Ramos (cell line): Measurements from ENCODE around the gene CAPN11.

Experiments used
- in situ Hi-C: fragments of 300-500 bp; cut with MboI; formaldehyde crosslinking; loops from one replicate; pipeline ENCODE4 v1.14.3; 2022; ENCODE audit warnings: low sequenced_read_pairs; ENCODE audit not compliant: unreplicated experiment

CAPN11 gene

GRCh38 chr6:44199883-44200282 lies 41.3 kb downstream of the CAPN11 start:
- in situ Hi-C loops = no loop called here

- in situ Hi-C loops = no loop called here
Observed at GRCh38 chr6:44201200-44201599, 42.6 kb downstream of the CAPN11 start.

GRCh38 chr6:44201638-44202303 lies 43.2 kb downstream of the CAPN11 start:
- in situ Hi-C loops = no loop called here

- in situ Hi-C loops = no loop called here
Observed at GRCh38 chr6:44202332-44202971, 43.8 kb downstream of the CAPN11 start.

DNA sequence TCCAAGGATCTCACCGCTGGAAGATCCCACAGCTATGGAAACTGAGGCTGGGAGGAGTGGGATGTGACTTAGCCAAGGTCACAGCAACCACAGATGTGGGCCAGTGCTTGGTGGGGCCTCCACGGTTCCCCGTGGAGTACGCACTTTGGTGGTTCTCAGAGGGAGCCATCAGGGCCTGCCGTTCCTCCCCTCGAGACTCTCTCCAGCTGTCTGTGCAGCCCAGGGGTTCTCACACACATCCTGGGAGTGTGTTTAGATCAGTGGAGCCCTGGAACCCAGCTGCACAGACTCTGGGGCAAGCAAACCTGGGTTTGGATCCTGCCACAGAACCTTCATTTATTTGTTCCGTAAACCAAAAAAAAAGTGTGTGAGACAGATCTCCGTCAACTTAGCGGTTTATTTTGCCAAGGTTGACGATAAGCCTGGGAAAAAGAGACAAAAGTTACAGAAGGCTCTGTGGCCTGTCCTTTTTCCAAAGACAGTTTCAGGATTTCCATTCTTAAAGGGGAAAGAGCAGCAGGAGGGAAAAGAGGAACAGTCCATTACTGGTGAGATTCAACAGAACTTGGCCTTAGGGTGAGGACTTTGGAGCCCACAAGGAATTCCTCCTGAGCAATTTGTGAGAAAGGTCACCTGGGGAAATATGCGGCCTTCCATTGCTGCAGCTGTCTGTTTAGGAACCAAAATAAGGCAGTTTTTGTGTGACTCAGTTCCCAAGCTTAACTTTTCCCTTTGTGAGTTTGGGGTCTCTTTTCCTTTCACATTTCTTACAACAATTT lies 44.5 kb downstream of the CAPN11 start:
- in situ Hi-C loops = no loop called here

- in situ Hi-C loops = no loop called here
Observed at GRCh38 chr6:44203955-44204354, 45.3 kb downstream of the CAPN11 start.

DNA sequence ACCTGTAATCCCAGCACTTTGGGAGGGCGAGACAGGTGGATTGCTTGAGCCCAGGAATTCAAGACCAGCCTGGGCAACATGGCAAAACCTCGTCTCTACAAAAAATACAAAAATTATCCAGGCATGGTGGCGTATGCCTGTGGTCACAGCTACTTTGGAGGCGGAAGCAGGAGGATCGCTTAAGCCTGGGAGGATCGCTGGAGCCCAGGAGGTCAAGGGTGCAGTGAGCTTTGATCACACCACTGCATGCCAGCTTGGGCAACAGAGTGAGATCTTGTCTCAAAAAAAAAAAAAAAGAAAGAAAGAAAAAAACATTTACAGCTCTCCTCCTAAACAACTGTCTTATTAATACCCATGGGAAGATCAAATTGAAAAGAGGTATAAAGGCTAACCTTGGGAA lies 49.3 kb downstream of the CAPN11 start:
- in situ Hi-C loops = no loop called here

DNA sequence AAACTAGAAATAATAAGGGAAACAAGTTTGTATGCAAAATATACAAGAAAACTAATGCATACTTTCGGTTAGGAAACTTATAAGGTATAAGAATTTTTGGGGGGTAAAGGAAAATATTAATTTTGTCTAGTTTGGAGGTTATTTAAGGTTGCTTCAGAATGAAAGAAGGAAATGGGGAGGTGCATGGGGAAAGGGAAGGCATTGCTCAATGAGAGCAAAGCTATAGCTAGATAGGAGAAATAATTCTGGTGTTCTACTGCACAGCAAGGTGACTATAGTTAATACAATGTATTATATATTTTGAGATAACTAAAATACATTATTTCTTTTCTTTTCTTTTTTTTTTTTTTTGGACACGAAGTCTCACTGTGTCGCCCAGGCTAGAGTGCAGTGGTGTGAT lies 52.7 kb downstream of the CAPN11 start:
- in situ Hi-C loops = no loop called here

DNA sequence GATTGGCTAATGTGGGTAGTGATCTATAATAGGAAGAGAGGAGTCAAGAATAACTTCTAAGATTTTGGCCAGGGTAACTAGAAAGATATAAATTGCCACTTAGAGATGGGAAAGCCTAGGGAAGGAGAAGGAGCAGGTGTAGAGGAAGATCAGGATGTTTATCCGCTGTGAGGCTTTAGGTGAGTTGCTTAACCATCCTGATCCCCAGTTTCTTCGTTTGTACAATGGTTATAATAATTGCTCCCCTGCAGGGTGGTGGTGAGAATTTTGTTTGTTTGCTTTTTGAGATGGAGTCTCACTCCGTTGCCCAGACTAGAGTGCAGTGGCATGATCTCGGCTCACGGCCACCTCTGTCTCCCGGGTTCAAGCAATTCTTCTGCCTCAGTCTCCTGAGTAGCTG lies 55.7 kb downstream of the CAPN11 start:
- in situ Hi-C loops = no loop called here

- in situ Hi-C loops = no loop called here
Observed at GRCh38 chr6:44216677-44217331, 58.2 kb downstream of the CAPN11 start, which contains the start of gene MYMX. Gene MYMX, plus strand, starts transcription at chr6:44216926. Its CDS starts 546 bp downstream, at chr6:44217472.

DNA sequence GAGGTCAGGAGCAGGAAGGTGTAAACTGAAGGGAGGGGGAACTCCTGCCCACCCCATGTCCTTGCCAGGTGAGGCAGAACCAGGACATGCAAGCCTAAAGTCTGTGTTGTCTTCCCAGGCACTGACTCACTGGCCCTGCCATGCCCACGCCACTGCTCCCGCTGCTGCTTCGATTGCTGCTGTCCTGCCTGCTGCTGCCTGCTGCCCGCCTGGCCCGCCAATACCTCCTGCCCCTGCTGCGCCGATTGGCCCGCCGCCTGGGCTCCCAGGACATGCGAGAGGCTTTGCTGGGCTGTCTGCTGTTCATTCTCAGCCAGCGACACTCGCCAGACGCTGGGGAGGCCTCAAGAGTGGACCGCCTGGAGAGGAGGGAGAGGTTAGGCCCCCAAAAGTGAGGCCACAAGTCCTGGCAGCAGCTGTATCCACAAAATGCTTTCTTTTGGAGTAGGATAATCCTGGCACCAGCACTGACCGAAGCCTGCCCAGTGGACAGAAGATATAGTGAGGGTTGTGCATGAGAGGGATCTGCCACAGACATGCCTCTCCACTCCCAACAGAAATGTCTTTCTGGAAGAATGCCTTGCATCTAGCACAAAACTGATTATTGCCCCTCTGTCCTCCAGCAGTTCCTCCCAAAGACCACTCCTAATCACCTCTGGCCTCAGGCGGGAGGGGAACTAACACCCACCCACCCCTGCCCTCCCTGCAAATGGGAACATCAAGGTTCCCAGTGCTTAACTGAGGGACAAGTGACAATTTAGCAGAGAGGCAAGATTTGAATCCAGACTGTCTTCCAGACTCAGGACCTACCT lies 58.9 kb downstream of the CAPN11 start:
- in situ Hi-C loops = no loop called here

DNA sequence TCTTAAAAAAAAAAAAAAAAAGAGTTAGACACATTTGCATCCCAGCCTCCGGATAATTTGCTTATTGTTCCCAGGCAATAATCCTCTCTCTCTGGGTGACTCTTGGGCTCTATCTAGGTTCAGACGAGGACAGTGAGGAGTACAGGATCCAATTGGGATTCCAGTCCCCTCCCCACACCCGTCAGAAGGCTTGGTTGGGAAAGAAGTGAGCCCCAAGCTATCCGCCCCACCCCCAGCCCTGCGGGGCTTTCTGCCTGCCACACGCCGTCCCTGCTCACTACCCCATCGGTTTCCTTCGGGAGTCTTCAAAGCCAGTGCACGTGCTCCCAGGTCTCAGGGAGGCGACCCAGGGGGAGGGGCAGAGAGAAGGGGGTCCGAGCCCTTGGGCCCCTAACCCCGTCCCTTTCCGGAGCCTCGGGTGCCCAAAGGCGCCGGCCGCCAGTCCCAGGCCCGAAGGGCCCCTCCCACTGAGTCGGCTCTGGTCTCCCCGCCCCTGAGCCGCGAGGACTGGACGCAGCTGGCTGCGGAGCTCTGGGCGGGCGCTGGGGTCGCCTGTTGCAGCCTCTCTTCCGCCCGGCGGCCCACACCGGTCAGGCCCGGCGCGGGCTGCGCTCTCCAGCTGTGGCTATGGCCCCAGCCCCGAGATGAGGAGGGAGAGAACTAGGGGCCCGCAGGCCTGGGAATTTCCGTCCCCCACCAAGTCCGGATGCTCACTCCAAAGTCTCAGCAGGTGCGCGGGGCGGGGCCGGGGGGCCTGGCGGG lies 60.6 kb downstream of the CAPN11 start:
- in situ Hi-C loops = no loop called here

DNA sequence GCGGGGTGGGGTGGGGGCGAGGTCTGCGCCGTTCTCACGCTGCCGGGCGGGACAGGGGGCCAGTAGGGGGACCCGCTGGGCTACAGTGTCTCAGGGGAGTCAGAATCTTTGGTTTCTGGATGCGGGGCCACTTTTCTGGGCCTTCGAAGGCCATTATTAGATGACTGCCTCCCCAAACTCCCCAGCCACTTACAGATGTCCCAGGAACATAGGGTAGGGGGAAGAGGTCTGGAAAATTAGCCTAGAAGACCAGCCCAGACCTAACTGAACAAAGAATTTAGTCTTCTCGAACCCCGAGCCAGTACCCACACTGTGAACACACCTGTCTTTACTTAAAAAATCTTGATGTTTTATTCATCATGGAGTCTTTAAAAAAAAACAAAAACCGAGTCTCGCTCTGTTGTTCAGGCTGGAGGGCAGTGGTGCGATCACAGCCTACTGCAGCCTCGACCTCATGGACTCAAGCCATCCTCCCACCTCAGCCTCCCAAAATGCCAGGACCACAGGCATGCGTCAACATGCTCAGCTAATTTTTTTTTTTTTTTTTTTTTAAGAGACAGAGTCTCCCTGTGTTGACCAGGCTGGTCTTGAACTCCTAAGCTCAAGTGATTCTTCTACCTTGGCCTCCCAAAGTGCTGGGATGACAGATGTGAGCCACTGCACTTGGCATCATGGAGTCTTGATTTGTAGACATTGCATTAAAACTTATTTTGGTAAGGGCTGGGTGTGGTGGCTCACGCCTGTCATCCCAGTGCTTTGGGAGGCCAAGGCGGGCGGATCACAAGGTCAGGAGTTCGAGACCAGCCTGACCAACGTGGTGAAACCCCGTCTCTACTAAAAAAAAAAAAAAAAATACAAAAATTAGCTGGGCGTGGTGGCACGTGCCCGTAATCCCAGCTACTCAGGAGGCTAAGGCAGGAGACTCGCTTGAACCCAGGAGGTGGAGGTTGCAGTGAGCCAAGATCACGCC lies 61.5 kb downstream of the CAPN11 start:
- in situ Hi-C loops = no loop called here

DNA sequence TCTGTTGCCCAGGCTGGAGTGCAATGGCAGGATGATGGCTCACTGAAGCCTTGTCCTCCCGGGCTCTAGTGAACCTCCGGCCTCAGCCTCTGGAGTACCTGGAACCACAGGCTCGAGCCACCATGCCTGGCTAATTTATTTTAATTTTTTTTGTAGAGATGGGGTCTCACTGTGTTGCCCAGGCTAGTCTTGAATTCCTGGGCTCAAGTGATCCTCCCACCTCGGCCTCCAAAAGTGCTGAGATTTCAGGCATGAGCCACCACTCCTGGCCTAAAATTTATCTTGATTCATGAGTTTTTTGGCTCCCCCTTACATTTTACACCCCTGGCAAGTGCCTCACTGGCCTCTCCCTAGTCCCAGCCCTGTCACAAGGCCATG lies 62.3 kb downstream of the CAPN11 start:
- in situ Hi-C loops = no loop called here

GRCh38 chr6:44221291-44221960 lies 62.8 kb downstream of the CAPN11 start:
- in situ Hi-C loops = no loop called here

GRCh38 chr6:44221961-44222335 lies 63.3 kb downstream of the CAPN11 start:
- in situ Hi-C loops = no loop called here

DNA sequence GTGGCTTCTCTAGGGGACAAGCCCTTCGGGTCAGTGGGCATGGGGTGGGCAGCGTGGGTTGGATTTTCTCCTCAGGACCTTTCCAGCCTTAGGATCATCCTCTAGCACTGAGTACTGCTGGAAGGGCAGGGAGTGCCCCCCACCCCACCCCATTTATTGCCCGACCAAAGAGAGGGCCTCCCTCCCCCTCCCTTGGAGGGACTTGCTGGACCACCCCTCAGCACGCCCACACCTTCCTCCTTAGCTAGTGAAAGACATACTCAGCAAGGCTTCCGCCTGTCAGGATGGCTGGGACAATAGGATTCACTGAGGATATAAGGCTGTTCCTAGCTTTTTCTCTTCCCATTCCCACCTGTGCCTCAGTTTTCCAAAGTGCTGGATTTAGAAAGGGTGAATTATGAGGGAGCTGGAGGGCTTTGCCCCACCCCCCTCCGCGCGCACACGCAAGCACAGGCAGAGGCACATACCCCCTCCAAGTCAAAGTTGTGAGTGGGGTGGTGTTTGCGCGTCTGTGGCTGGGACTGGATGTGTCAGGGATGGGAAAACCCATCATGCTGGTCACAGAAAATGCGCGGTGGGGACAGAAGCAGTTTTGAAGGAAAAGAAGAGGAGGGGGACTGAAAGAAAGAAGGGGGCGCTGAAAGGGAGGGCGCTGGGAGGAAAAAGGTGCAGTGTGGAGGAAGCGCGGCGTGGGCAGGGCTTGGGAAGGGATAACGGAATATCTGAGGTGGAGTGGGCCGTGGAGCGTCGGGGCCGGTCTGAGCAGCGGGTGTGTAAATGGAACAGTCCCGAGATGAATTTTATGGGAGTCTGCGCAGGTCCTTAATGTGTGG lies 64.1 kb downstream of the CAPN11 start:
- in situ Hi-C loops = no loop called here
